HepG2 (cell line): ENCODE measurements around the gene MYO16. TPM values are rescaled to one million over a fixed set of nuclear protein-coding genes. Genes with fewer than 3 reads are reported as not detected.

ENCODE experiments used
- ATAC-seq: fragments of 200-7000 bp; cut with Tn5 transposase; 3 replicates; pipeline ENCODE4 v1.9.1; 2020; ENCODE audit warnings: mild to moderate bottlenecking, moderate library complexity
- BruUV-seq: library from RNA; stranded (reverse); fragments of 400-500 nt; replicated peaks from 2 replicates; lab custom pipeline; 2021; lab: Mats Ljungman, UMichigan
- CTCF ChIA-PET: fragments of 300-600 bp; formaldehyde crosslinking; extraction: SDS; loops from one replicate; lab custom pipeline; 2021; ENCODE audit warnings: low total read pairs, inconsistent platforms, low intra/inter-chr PET ratio; lab: Yijun Ruan, JAX
- POLR2A ChIA-PET: fragments of 350-600 bp; sonication (Branson Sonifier 250); formaldehyde crosslinking; loops from one replicate; lab custom pipeline; 2020; ENCODE audit warnings: antibody characterized with exemption, inconsistent platforms; lab: Yijun Ruan, JAX
- DNase-seq: peaks from one replicate; pipeline ENCODE4 v3.0.0-alpha.2; 2015; ENCODE audit warnings: low spot score
- FAIRE-seq: peaks from 3 replicates; lab custom pipeline; 2011; peaks lifted over from hg19 to GRCh38; lab: Jason Lieb, UNC
- H2AFZ ChIP-seq: one replicate; pipeline ENCODE4 v1.6.1; 2011; ENCODE audit warnings: low read length, inconsistent platforms
- H3K27ac ChIP-seq: fragments of 300-600 bp; 3 replicates; pipeline ENCODE4 v1.8.0; 2011; ENCODE audit warnings: mixed run types, mild to moderate bottlenecking, mixed read lengths, low read length, inconsistent platforms; ENCODE audit not compliant: insufficient read depth; ENCODE audit errors: extremely low read length
- H3K27me3 ChIP-seq, 2 experiments: fragments of 200-600 bp in 1 of 2; 2 replicates in 1 of 2; 3 replicates in 1 of 2; pipeline versions ENCODE4 v1.6.0 to v1.8.0; 2011; ENCODE audit warnings: low read length in 2 of 2, mild to moderate bottlenecking in 2 of 2, moderate library complexity in 2 of 2, inconsistent platforms in 1 of 2; ENCODE audit not compliant: insufficient read depth in 2 of 2, control insufficient read depth in 1 of 2
- H3K36me3 ChIP-seq, 2 experiments: fragments of 200-600 bp in 1 of 2; replicated peaks in 1 of 2; 2 replicates in 1 of 2; 3 replicates in 1 of 2; pipeline versions ENCODE4 v1.5.1 to v1.8.0; 2011; ENCODE audit warnings: low read length in 2 of 2, inconsistent platforms in 1 of 2; ENCODE audit not compliant: insufficient read depth in 2 of 2, control insufficient read depth in 1 of 2
- H3K4me1 ChIP-seq: 2 replicates; pipeline ENCODE4 v1.5.1; 2012; ENCODE audit warnings: low read length, inconsistent platforms; ENCODE audit not compliant: insufficient read depth
- H3K4me2 ChIP-seq: 2 replicates; pipeline ENCODE4 v1.6.0; 2011; ENCODE audit warnings: low read depth, low read length, inconsistent platforms
- H3K4me3 ChIP-seq, 3 experiments: fragments of 200-600 bp in 1 of 3; sonication (generic), shearing (Covaris generic) in 1 of 3; replicated peaks in 1 of 3; 2 replicates each; pipeline ENCODE4 v1.5.1; 2011 to 2016; ENCODE audit warnings: low read length in 3 of 3, inconsistent platforms in 2 of 3, low read depth in 2 of 3, mild to moderate bottlenecking in 2 of 3, control low read depth in 1 of 3, mixed read lengths in 1 of 3; ENCODE audit not compliant: insufficient read depth in 1 of 3
- H3K79me2 ChIP-seq: one replicate; pipeline ENCODE4 v1.6.1; 2011; ENCODE audit warnings: low read length, inconsistent platforms; ENCODE audit not compliant: insufficient read depth
- H3K9ac ChIP-seq: 2 replicates; pipeline ENCODE4 v1.6.0; 2011; ENCODE audit warnings: mild to moderate bottlenecking, low read depth, low read length, inconsistent platforms; ENCODE audit not compliant: insufficient read depth
- H3K9me3 ChIP-seq: 2 replicates; pipeline ENCODE4 v1.5.1; 2012; ENCODE audit warnings: mild to moderate bottlenecking, low read length
- H4K20me1 ChIP-seq: 2 replicates; pipeline ENCODE4 v1.6.0; 2011; ENCODE audit warnings: inconsistent platforms, mild to moderate bottlenecking, low read length, moderate library complexity; ENCODE audit not compliant: insufficient read depth
- FOXK1 ChIP-seq: sonication (generic); formaldehyde crosslinking; IDR thresholded peaks from 2 replicates; pipeline ENCODE4 v1.4.0; 2020; ENCODE audit warnings: low read depth, missing genetic modification reagents, borderline replicate concordance
- MED8 ChIP-seq: sonication (generic); formaldehyde crosslinking; IDR thresholded peaks from 2 replicates; pipeline ENCODE4 v1.8.1; 2023; ENCODE audit warnings: mild to moderate bottlenecking, missing genetic modification reagents; ENCODE audit not compliant: insufficient replicate concordance
- ZNF772 ChIP-seq: sonication (generic); formaldehyde crosslinking; IDR thresholded peaks from 2 replicates; pipeline ENCODE4 v1.5.0; 2020; ENCODE audit warnings: mild to moderate bottlenecking, missing genetic modification reagents
- WGBS: methylation state at CpG from one replicate; pipeline ENCODE4 v1.1.6; 2017; ENCODE audit warnings: low lambda C conversion rate; 5-methylcytosine and 5-hydroxymethylcytosine counted together
- in situ Hi-C: cut with HindIII; loops from 2 replicates; pipeline ENCODE4 v1.10.0; 2017; ENCODE audit warnings: low pct_unique_long_range_greater_than_20kb; ENCODE audit not compliant: extremely low pct_ligation_motif_present
- intact Hi-C: fragments of 100-400 bp; cut with micrococcal nuclease; formaldehyde crosslinking; loops from one replicate; pipeline ENCODE4 v1.10.0; 2022; ENCODE audit not compliant: unreplicated experiment
- polyA plus RNA-seq, 8 experiments: library from polyadenylated mRNA; depleted of rRNA in 3 of 8; stranded (reverse) in 7 of 8; unstranded in 1 of 8; fragments of >200 nt; fragmentation: Illumina TruSeq in 4 of 8; extraction: Trizol in 4 of 8; gene quantifications; 2 replicates each; pipeline versions ENCODE4 v1.2.1 to v1.2.3, GENCODE V29; 2011 to 2016; ENCODE audit warnings: low read depth in 4 of 8, missing spikeins in 1 of 8, mixed read lengths in 1 of 8; ENCODE audit not compliant: insufficient read depth in 1 of 8
- total RNA-seq, 5 experiments: library from RNA; depleted of rRNA; stranded (reverse); fragments of >200 nt; fragmentation: Illumina TruSeq; extraction: Trizol; gene quantifications; 2 replicates each; pipeline ENCODE4 v1.2.3, GENCODE V29; 2016; ENCODE audit warnings: low read depth in 1 of 5
- TF ChIP-seq, protein P1 (sequence below): sonication (generic); formaldehyde crosslinking; IDR thresholded peaks from 2 replicates; pipeline ENCODE4 v1.4.0; 2020; ENCODE audit warnings: missing genetic modification reagents
- TF ChIP-seq, protein P2 (sequence below): fragments of 450-650 bp; IDR thresholded peaks from 2 replicates; pipeline ENCODE4 v1.6.1; 2016

MYO16 gene
- total and polyA plus RNA-seq, 2 of the 13 experiments (the other 11 are each of a cell fraction or from before 2014, with no cell fraction given), result not detected

DNA sequence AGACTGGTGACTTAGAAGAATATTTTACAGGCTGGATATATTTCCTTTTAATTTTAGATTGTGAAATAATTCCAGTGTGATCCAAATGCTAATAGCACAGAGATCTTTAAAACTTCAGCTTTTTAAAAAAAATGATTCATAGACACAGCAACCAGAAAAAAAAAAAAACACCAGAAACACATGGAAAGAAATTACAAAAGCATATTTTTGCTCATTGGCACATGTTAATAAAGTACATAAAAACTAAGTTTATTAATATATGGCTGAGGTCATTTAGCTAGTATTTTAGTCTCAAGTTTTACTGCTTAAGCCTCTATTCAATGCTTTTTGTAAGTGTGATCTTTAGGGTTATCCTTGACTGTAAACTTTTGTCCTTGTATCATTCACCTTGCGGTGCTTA is 577 bp downstream of the MYO16 start:
- ChIA-PET CTCF (no interaction called here), POLR2A (no interaction called here)
- intact Hi-C loops, result no loop called here
- no peak overlapping the region for H3K4me2 ChIP-seq
- BruUV-seq, result no TSS peak
- TF ChIP-seq MED8 (CRISPR knock-in tag), result no peak
- TF ChIP-seq, protein P1, sequence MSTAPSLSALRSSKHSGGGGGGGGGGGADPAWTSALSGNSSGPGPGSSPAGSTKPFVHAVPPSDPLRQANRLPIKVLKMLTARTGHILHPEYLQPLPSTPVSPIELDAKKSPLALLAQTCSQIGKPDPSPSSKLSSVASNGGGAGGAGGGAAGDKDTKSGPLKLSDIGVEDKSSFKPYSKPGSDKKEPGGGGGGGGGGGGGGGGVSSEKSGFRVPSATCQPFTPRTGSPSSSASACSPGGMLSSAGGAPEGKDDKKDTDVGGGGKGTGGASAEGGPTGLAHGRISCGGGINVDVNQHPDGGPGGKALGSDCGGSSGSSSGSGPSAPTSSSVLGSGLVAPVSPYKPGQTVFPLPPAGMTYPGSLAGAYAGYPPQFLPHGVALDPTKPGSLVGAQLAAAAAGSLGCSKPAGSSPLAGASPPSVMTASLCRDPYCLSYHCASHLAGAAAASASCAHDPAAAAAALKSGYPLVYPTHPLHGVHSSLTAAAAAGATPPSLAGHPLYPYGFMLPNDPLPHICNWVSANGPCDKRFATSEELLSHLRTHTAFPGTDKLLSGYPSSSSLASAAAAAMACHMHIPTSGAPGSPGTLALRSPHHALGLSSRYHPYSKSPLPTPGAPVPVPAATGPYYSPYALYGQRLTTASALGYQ (CRISPR knock-in tag), result no peak
- no peak for TF ChIP-seq FOXK1 (CRISPR knock-in tag)
- no peak for TF ChIP-seq ZNF772 (CRISPR knock-in tag)
- TF ChIP-seq, protein P2, sequence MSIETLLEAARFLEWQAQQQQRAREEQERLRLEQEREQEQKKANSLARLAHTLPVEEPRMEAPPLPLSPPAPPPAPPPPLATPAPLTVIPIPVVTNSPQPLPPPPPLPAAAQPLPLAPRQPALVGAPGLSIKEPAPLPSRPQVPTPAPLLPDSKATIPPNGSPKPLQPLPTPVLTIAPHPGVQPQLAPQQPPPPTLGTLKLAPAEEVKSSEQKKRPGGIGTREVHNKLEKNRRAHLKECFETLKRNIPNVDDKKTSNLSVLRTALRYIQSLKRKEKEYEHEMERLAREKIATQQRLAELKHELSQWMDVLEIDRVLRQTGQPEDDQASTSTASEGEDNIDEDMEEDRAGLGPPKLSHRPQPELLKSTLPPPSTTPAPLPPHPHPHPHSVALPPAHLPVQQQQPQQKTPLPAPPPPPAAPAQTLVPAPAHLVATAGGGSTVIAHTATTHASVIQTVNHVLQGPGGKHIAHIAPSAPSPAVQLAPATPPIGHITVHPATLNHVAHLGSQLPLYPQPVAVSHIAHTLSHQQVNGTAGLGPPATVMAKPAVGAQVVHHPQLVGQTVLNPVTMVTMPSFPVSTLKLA, result peak; percentile 95
- no peaks in the 10 kb centered on the region for H3K79me2 ChIP-seq
- DNase-seq (no peak), ATAC-seq (no peak), FAIRE-seq (no peak)
- peaks cover 48% of the 10 kb centered on the region for H3K9me3 ChIP-seq
- H3K9ac ChIP-seq, result no peak overlapping the region
- no peaks in the 10 kb centered on the region for H4K20me1 ChIP-seq
- H3K36me3 ChIP-seq, result no peaks in the 10 kb centered on the region
- H3K4me3 ChIP-seq, result no peak overlapping the region
- no peak overlapping the region for H2AFZ ChIP-seq
- 0% methylated on average over 1 of the region's 1 CpG for WGBS
- no peak overlapping the region for H3K27ac ChIP-seq
- H3K27me3 ChIP-seq, result no peaks in the 10 kb centered on the region
- in situ Hi-C loops, result no loop called here
- no peaks in the 10 kb centered on the region for H3K4me1 ChIP-seq
